GM18505 (cell line): ENCODE data around the gene BOLA2B.

Source experiments
- ATAC-seq: cut with Tn5 transposase; IDR thresholded peaks from one replicate; pipeline ENCODE4 v1.9.1; 2021; ENCODE audit not compliant: unreplicated experiment
- POLR2A ChIP-seq: IDR thresholded peaks from 4 replicates; pipeline ENCODE4 v1.6.1; 2011; ENCODE audit warnings: borderline replicate concordance; ENCODE audit not compliant: insufficient read depth, insufficient read length; ENCODE audit errors: extremely low read depth

BOLA2B gene

GRCh38 chr16:30166202-30166902 lies 27.1 kb downstream of the BOLA2B start:
- no peak for TF ChIP-seq POLR2A
- peak; percentile 69 for ATAC-seq

- ATAC-seq: no peak
- TF ChIP-seq POLR2A: no peak
Measured at GRCh38 chr16:30163538-30163937, 29.9 kb downstream of the BOLA2B start.

- ATAC-seq: no peak
- TF ChIP-seq POLR2A: no peak
Measured at GRCh38 chr16:30157214-30157613, 36.3 kb downstream of the BOLA2B start.

GRCh38 chr16:30155188-30155587 lies 38.3 kb downstream of the BOLA2B start:
- TF ChIP-seq POLR2A: no peak
- no peak for ATAC-seq

- no peak for ATAC-seq
- TF ChIP-seq POLR2A: no peak
Measured at GRCh38 chr16:30152517-30152916, 40.9 kb downstream of the BOLA2B start.

- no peak for ATAC-seq
- no peak for TF ChIP-seq POLR2A
Measured at GRCh38 chr16:30151091-30151490, 42.4 kb downstream of the BOLA2B start.

- no peak for TF ChIP-seq POLR2A
- ATAC-seq: no peak
Measured at GRCh38 chr16:30149250-30149930, 44.1 kb downstream of the BOLA2B start.

- ATAC-seq: no peak
- TF ChIP-seq POLR2A: no peak
Measured at GRCh38 chr16:30147843-30148510, 45.5 kb downstream of the BOLA2B start.

- ATAC-seq: no peak
- TF ChIP-seq POLR2A: no peak
Measured at GRCh38 chr16:30145657-30146056, 47.8 kb downstream of the BOLA2B start.

GRCh38 chr16:30144917-30145316 lies 48.5 kb downstream of the BOLA2B start:
- ATAC-seq: no peak
- no peak for TF ChIP-seq POLR2A

- no peak for ATAC-seq
- TF ChIP-seq POLR2A: no peak
Measured at GRCh38 chr16:30144017-30144416, 49.4 kb downstream of the BOLA2B start.

- ATAC-seq: no peak
- TF ChIP-seq POLR2A: no peak
Measured at GRCh38 chr16:30143347-30143702, 50.1 kb downstream of the BOLA2B start.
